NCI-H1694 (cell line): Measurements from ENCODE around the gene CRIP1.
A peak's percentile ranks its signal among the peaks of the same experiment; 100 is the strongest.

Source experiments
- DNase-seq: peaks from one replicate; lab custom pipeline; 2025; lab: John Stamatoyannopoulos, UW

Gene CRIP1, protein sequence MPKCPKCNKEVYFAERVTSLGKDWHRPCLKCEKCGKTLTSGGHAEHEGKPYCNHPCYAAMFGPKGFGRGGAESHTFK

DNA sequence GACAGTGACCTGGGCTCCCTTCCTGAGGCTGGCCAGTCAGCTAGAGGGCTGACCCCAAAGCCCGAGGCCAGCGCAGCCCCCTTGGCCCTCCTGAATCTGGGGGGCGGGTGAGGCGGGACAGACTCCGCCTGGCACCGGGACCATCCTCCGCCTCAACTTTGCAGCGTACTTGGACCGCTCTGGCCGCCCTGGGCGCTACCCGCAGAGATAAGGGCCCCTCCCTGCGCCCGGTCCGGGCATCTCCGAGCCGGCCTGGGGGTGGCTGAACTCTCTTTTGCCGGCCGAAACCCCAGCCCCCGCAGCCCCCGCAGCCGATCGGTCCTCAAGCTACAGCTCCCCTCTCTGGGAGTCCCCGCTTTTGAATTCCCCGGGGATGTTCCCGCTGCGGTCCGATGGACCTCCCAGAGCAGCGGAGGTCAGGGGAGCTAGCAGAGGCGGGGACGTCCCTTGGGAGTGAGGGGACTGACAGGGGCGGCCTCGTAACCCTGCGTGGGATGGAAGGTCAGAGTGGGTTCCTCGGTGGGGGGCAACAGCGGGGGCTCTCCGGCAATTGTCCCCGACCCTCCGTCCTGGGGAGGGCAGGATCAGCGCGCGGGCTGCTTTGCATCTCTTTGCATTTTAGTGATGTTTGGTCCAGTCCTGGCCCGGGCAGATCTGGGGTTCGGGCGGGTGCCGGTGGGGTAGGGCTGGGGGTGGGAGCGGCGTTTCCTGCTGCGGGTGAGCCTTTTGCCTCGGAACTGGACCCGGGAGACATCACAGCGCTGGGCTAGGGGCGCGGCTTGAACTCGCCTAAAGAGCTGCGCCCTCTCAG is at the start of gene CRIP1:
TSS of gene CRIP1 (plus strand) at position 724 of the 811 bp plus-strand sequence. CDS start 374 bp downstream, outside the sequence.
- no peak for DNase-seq

DNA sequence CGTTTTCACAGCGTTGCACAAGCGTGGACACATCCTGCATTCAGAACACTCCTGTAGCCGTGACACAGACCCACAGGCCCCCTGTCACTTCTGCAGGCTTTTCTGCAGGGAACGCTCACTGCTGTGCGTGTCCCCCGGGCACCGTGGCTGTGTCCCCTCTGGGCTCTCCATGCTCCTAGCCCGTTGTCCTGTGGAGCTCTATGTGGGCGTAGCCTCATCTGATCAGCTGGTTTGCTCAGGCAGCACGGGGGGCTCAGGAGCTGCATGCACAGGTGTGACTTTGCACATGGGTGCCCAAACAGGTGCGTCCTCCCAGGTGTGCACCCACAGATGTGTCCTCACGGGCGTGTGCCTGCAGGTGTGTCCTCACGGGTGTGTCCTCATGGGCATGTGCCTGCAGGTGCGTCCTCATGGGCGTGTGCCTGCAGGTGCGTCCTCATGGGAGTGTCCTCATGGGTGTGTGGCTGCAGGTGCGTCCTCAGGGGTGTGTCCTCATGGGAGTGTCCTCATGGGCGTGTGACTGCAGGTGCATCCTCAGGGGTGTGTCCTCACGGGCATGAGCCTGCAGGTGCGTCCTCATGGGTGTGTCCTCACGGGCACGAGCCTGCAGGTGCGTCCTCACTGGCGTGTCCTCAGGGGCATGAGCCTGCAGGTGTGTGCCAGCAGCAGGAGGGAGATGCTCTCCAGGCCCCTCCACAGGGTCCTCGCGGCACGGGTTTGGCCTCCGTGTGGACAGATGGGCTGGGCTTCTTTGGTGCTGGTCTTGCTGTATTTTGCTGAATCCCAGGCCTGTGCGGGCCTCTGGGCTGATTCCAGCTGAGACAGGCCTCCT is 49.6 kb upstream of the CRIP1 start:
- DNase-seq: no peak

- DNase-seq: no peak
Observed at GRCh38 chr14:105437723-105438500, 48.8 kb upstream of the CRIP1 start.

DNA sequence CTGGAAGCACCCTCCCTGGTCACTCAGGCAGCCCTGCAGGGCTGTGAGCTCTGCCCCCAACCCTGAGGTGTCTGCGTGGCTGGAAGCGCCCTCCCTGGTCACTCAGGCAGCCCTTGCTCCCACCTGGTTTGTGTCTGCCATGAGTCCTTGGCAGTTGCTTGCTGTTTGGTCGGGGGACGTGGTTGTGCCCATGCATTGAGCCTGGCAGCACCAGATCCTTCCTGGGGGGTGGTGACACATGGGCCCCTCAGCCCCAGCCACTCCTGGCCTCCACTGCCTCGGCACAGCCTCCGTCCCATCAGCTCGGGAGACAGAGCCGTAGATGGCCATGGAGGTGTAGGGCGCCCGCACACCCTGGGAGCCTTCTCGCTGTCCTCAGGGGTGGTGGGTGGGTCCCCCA is 47.5 kb upstream of the CRIP1 start:
- no peak for DNase-seq

DNA sequence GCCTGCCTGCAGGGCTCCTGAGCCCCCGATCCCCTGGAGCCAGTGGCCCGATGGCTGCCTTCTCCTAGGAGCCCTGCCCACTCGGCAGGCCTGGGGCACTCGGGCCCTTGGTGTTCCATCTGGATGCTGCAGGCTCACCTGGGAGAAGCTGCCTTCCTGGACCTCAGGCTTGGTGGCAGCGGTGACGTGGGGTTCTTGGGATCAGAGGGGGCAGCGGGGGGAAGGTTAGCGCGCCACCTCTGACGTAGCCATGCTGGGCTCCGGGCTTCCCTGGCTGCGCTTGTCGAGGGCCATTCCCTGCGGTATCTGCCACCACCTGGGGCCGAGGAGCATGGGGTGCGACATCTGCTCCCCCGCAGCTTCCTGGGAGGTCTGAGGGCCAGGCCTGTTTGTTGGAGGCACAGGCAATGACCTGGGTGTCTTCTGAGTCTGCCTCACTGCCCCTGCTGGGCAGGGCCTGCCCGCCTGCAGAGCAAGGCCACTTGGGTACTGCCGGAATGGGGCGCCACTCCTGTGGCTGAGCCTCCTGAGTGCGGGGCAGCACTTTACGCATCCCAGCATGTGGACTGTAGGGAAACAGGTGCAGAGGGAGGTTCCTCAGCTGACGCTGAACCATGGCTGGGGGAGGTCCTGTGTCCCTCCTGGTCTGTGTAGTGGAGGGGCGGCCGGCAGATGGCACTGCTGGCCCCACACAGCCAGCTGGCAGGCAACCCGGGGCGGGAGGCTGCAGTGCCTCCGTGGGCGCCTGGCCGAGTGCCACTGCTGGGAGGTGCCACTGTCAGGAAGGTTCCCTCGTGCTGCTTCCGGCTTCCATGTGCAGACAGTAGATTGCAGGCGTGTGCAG is 46.8 kb upstream of the CRIP1 start:
- peak; percentile 99 for DNase-seq

DNA sequence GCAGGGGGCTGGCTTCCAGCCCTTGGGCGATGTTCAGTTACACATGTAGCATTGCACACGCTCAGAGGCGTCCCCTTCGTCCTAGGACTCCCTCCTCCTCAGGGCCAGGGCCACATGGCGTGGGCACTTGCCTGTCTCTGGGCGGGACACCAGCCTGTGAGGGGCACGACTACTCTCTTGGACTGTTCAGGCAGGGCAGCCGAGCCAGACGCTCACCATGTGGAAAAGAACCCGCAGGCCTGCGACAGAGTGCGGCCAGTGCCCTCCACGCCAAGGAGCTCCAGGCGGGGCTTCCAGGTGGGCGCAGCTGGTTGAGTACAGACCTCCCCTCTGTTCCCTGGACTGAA is 46.2 kb upstream of the CRIP1 start:
- no peak for DNase-seq

DNA sequence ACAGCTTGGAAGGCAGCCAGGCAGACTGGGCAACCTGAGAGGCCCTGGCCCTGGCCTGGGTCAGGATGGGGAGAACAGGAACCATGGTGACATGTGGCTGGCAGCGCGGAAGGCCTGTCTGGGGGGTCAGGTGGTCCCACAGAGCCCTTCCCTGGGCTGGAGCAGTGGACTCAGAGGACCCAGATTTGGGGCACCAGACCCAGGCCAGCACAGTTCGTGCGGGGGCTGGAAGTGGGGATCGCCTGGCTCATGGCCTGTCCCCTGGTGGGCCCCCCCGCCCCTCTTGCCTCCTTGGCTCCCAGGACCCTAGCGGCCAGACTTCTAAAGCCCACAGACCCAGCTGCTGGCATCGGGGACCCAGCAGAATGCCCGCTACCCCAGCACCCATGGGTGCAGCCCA is 45.7 kb upstream of the CRIP1 start:
- no peak for DNase-seq

DNA sequence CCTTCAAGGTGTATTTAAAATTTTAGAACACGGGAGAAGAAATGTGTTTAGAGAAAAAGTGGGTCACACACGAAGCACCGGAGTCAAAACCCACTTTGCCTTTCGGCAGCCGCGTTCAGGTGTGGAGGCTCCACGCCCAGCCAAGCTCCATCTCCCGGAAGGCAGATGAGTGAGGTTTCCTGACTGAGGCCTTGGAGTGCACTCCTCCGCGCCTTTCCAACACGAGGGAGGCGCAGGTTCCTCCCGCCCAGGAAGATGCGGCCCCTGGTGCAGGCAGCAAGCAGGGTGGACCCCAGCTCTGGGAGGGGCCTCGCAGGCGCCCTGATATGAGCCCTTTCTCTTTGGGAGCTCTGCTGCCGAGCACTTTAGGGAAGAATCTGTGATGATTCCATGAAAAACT is 44.6 kb upstream of the CRIP1 start:
- no peak for DNase-seq

DNA sequence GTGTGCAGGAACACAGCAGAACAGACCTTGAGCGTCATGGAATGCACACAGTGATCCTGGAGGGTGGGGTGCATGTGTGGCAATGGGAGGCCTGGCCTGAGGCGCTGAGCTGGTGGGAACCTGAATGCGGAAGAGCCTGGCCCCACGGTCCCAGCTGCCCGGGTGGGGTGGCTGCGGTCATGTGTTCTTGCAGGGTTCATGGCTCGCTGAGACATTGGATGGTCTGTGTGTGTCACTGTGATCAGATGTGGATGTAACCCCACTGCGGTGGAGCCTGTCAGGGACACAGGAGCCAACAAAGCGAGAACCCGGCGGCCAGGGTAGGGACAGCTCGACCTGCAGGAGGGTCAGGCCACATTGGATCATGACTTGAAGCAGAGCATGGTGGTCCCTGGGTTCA is 43.9 kb upstream of the CRIP1 start:
- DNase-seq: no peak

DNA sequence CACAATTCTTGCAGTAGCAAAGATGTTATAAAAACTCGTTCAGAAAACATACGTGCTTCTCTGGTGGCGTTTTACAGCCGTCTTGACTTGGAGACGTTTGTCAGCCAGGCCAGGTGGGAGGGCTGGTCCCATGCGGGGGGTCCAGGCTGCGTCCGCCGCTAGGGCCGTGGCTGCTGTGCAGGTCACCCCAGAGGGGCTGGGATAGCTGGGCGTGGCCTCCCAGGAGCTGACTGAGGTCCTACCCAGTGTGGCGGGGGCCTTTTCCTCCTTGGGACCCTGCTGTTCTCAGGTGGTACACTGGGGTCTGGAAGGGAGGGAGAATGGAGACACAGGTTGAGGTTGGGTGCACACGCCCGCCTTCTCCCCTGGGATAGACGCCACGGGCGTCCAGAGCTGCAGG is 41.8 kb upstream of the CRIP1 start:
- DNase-seq: no peak

DNA sequence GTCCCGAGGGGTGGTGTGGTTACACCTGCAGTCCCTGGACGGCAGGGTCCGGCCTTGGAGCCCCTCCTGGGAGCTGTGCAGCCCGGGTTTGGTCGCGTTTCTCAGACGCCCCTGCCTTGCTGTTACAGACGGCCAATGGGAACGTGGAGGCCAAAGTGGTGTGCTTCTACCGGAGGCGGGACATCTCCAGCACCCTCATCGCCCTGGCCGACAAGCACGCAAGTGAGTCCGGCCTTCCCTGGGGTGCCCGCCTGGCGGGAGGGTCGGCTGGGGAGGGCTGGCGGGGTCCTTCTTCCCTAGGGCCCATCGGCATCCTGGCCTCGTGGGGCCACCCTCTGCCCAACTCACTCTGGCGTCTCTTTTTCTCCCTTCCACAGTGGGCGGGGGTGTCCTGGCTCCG is 41.4 kb upstream of the CRIP1 start:
- no peak for DNase-seq

- no peak for DNase-seq
Observed at GRCh38 chr14:105445901-105446845, 40.5 kb upstream of the CRIP1 start.

- no peak for DNase-seq
Observed at GRCh38 chr14:105446971-105447370, 39.7 kb upstream of the CRIP1 start.

DNA sequence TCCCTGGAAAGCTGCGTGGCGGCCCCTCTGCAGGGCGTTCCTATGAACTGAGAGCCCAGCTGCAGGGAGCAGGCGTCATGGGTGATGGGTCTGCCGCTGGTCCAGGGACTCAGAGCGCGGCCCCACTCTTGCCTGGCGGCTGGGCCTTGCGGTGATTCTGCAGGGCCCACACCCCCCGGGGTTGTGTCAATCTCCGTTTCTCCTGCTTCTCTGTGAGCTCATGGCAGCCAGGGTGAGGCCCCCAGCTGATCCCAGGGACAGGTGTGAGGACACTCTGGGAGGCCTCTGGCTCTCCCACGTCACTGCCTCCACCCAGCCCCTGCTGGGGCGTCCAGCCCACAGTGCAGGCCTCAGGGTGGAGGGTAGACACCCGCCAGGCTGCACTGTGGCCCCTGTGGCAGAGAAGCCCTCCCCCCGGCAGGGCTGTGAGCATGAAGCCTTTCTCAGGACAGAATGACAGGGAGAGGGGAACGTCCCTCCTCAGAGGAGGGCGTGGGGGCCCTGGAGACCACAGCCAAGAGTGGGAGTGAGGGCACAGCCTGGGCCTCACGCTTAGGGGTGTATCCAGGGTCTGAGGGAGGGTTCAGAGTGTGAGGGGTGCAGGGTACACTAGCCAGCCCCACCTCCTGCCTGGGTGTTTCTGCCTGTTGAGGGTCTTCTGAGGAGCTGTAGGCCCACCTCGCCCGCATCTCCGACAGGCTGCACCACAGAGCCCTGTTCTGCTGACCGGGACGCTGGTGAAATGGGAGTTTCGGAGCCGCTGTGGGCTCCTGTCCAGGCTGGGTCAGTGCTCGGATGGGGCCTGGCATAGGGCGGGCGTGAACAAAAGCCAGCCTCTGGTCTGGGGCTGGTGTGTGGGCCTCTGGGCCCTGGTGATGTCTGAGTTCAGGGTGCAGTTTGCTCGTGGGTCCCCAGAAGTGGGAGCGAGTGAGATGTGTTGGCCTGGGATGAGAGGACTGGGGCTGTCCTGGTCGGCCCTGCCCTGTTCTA is 38.7 kb upstream of the CRIP1 start:
- DNase-seq: no peak

GRCh38 chr14:105448706-105449111 is 38.0 kb upstream of the CRIP1 start:
- DNase-seq: peak; percentile 92

GRCh38 chr14:105449276-105450122 is 37.2 kb upstream of the CRIP1 start:
- no peak for DNase-seq

DNA sequence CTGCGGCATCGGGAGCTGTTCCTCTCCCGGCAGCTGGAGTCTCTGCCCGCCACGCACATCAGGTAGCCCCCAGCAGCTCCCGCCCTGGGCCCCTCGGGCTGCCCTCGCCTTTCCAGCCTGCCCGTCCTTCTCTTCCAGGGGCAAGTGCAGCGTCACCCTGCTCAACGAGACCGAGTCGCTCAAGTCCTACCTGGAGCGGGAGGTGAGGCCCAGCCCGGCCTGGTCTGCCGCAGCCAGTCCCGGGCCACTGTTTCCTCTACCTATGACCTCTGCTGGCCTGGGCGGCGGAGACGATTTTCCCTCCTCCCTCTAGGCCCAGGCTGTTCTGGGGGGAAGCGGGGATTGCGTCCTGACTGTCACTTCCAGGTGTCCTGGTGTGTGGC is 36.6 kb upstream of the CRIP1 start:
- no peak for DNase-seq
